ENCODE results near the gene DDX23. TPM values are rescaled to one million over a fixed set of nuclear protein-coding genes. Genes with fewer than 3 reads are reported as not detected.
"Not testable (repeated sequence)": the region's sequence is repeated elsewhere in the genome, so short reads cannot be mapped to it uniquely, and the experiment has no call there.

Gene DDX23
- total and polyA plus RNA-seq, 9 donors = 48.0 to 108 (median 70.5) TPM

GRCh38 chr12:48882315-48882687 lies 30.3 kb upstream of the DDX23 start:
- intact Hi-C loops (cut with DNase I) = no loop called here
- Histone ChIP-seq H3K27me3 (no peaks in the 10 kb centered on the region), H3K9me3 (no peaks in the 10 kb centered on the region), H3K27ac (no peak overlapping the region), H3K4me1 (ENCODE audit: insufficient read depth) (no peaks in the 10 kb centered on the region), H3K4me3 (no peak overlapping the region), H3K36me3 (no peaks in the 10 kb centered on the region)
- WGBS, 3 donors = 2% methylated on average over 10 of the region's 10 CpGs
- TF ChIP-seq CTCF (IDR thresholded peaks at IDR 0.05) (no peak), POLR2A (IDR thresholded peaks at IDR 0.05) (no peak), EP300 (IDR thresholded peaks at IDR 0.05) (no peak)
- no peak for DNase-seq

- intact Hi-C loops (cut with DNase I) = no loop called here
- no peak overlapping the region for H3K27ac ChIP-seq
- TF ChIP-seq EP300 (IDR thresholded peaks at IDR 0.05) = no peak
- TF ChIP-seq CTCF (IDR thresholded peaks at IDR 0.05) = no peak
- TF ChIP-seq POLR2A (IDR thresholded peaks at IDR 0.05) = no peak
Measured at GRCh38 chr12:48881686-48882314, 29.8 kb upstream of the DDX23 start.

GRCh38 chr12:48880647-48881046 lies 28.7 kb upstream of the DDX23 start:
- no peak overlapping the region for H3K4me3 ChIP-seq
- 78 to 85% (median 83%) methylated on average over 9 of the region's 9 CpGs for WGBS, 3 donors
- no peaks in the 10 kb centered on the region for H3K36me3 ChIP-seq
- intact Hi-C loops (cut with DNase I) = no loop called here
- TF ChIP-seq EP300 (IDR thresholded peaks at IDR 0.05) (no peak), POLR2A (IDR thresholded peaks at IDR 0.05) (no peak)
- H3K27me3 ChIP-seq = no peaks in the 10 kb centered on the region
- H3K27ac ChIP-seq = no peak overlapping the region
- H3K9me3 ChIP-seq = no peaks in the 10 kb centered on the region
- H3K4me1 ChIP-seq (ENCODE audit: insufficient read depth) = no peaks in the 10 kb centered on the region
- DNase-seq = no peak

More at GRCh38 chr12:48881686-48882314, 29.8 kb upstream of the DDX23 start:
- Histone ChIP-seq H3K4me3 (no peak overlapping the region), H3K27me3 (no peaks in the 10 kb centered on the region), H3K4me1 (ENCODE audit: insufficient read depth) (no peaks in the 10 kb centered on the region), H3K36me3 (no peaks in the 10 kb centered on the region), H3K9me3 (no peaks in the 10 kb centered on the region)
- WGBS, 3 donors = 21 to 31% (median 25%) methylated on average over 9 of the region's 9 CpGs
- no peak for DNase-seq

GRCh38 chr12:48878548-48878947 lies 26.6 kb upstream of the DDX23 start:
- TF ChIP-seq EP300 (IDR thresholded peaks at IDR 0.05) (no peak), POLR2A (IDR thresholded peaks at IDR 0.05) (no peak), CTCF (IDR thresholded peaks at IDR 0.05) (no peak)
- DNase-seq = no peak
- Histone ChIP-seq H3K36me3 (no peaks in the 10 kb centered on the region), H3K4me1 (ENCODE audit: insufficient read depth) (no peaks in the 10 kb centered on the region), H3K4me3 (no peak overlapping the region), H3K9me3 (no peaks in the 10 kb centered on the region), H3K27me3 (no peaks in the 10 kb centered on the region), H3K27ac (no peak overlapping the region)
- intact Hi-C loops (cut with DNase I) = no loop called here
- WGBS, 3 donors = 27 to 63% (median 41%) methylated on average over 2 of the region's 2 CpGs

- intact Hi-C loops (cut with DNase I) = no loop called here
- DNase-seq = no peak
- H3K4me3 ChIP-seq = no peak overlapping the region
- H3K9me3 ChIP-seq = no peaks in the 10 kb centered on the region
- H3K36me3 ChIP-seq = no peaks in the 10 kb centered on the region
- TF ChIP-seq POLR2A (IDR thresholded peaks at IDR 0.05) (no peak), EP300 (IDR thresholded peaks at IDR 0.05) (no peak), CTCF (IDR thresholded peaks at IDR 0.05) (no peak)
- no peaks in the 10 kb centered on the region for H3K4me1 ChIP-seq (ENCODE audit: insufficient read depth)
- H3K27me3 ChIP-seq = no peaks in the 10 kb centered on the region
- 59 to 75% (median 66%) methylated on average over 4 of the region's 4 CpGs for WGBS, 3 donors
- H3K27ac ChIP-seq = no peak overlapping the region
Measured at GRCh38 chr12:48875944-48876515, 24.1 kb upstream of the DDX23 start.

- H3K27me3 ChIP-seq; DNase-seq; H3K4me1 ChIP-seq (ENCODE audit: insufficient read depth); H3K36me3 ChIP-seq; H3K9me3 ChIP-seq; intact Hi-C loops (cut with DNase I); H3K4me3 ChIP-seq; H3K27ac ChIP-seq: not testable (repeated sequence)
- 88 to 93% (median 90%) methylated on average over 8 of the region's 8 CpGs for WGBS, 3 donors
Measured at GRCh38 chr12:48873534-48873933, 21.6 kb upstream of the DDX23 start.
